HTERT RPE-1 (cell line): Measurements from ENCODE around the gene ZFHX3.
"Not testable (repeated sequence)": the region's sequence is repeated elsewhere in the genome, so short reads cannot be mapped to it uniquely, and the experiment has no call there.

Experiments
- in situ Hi-C: fragments of 300-500 bp; cut with MboI; formaldehyde crosslinking; loops from 4 replicates; pipeline ENCODE4 v1.14.3; 2020; ENCODE audit warnings: low sequenced_read_pairs

The ZFHX3 gene

DNA sequence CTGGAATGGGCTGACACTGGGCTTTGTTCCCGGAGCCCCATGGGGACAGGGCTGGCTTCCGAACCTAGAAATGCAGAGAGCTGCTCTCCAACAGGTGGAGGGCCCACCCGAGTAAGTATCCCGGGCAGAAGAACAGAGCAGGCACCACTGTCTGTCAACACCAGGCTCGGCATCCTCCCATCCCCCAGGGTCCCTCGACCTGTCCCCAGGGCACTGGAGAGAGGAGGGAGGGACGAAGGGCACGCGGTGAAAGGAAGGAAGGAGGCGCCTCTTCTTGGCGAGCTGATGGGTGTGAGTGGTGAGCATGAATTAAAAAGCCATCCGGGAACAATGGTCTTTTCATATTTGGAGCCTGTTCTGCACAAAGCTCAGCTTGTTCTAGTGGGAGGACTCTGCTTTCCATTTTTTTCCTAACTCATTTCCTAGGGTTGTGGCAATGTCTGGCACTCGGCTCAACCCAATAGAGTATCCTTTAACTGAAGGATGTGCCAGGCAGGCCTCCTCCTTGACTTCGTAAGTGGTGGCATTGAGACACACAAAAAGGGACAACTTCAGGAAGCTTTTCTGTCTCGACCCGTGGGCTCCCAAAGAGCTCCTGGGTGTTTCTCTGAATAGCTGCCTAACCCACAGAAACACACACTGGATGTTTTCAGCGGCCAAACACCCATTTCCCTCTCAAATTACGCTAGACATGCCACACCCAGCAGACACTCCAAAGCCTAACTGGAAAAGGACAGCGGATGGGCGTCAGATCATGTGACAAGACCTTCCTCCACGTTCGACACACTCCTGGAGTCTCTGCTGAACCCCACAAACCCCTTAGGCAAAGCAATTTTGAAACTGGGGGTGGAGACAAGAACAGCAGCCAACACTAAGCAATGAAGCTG lies 47.7 kb downstream of the ZFHX3 start:
- in situ Hi-C loops: no loop called here

- in situ Hi-C loops: no loop called here
Measured at GRCh38 chr16:72999541-73000019, 48.3 kb downstream of the ZFHX3 start.

GRCh38 chr16:72997141-72997542 lies 50.8 kb downstream of the ZFHX3 start:
- in situ Hi-C loops: no loop called here

- in situ Hi-C loops: no loop called here
Measured at GRCh38 chr16:72996291-72997062, 51.5 kb downstream of the ZFHX3 start.

DNA sequence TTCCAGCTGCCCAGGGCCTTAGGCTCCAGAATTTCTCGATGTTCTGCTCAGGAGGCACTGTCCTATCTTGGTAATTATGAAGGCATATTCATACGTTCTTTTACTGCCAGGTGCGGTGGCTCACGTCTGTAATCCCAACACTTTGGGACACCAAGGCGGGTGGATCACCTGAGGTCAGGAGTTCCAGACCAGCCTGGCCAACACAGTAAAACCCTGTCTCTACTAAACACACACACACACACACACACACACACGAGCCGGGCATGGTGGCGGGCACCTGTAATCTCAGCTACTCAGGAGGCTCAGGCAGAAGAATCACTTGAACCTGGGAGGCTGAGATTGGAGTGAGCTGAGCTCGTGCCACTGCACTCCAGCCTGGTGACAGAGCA lies 52.1 kb downstream of the ZFHX3 start:
- in situ Hi-C loops: not testable (repeated sequence)

DNA sequence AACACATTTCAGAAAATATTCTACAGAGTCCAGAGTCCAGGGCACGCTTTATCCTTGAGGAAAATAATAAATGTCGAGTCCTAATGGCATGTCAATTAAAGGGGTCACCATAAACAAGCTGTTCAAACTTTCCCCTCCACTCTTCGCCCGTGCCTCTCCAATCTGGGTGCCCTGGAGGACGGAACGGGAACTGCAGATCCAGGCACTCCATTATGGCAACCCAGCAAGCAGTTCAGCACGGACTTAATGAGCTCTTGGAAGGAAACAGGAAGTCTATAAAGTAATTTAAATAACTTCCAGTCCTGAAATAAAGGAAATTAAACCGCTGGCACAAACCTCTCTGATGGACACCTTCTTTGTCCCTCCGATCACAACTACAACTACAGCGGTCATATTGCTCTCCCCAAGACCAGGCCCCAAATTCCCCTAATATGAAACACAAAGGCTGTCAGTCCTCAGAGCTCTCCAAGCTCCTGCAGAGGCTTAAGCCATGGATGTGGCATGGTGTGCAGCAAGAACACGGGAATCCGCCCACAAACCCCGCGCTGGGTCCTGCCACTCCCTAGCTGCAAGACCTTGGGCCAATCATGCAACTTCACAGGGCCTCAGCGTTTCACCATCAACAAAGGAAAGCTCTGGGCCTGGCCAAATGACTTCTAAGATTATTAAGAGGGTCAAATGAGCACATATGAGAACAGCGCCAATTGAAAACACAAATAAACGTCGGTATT lies 52.6 kb downstream of the ZFHX3 start:
- in situ Hi-C loops: no loop called here

DNA sequence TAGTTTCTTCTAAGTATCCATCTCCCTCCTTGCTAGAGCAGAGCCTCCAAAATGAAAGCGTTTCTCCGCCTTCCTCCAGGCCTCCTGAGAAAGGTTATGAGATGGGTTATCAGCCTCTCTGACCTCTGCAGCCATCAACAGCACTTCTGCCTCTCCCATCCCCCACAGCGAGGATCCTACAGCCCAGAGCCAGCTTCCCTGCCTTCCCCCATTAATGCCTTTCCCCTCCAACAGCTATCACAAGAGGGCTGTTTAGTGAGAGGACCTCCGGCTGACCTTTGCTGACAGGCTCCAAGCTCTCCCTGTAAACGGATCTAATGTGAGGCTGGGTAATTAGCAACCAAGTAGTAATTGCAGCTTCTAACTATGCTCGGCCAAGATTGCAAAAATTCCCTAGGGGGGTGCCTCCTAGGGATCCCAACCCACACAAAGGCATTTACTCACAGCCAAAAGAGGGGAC lies 55.8 kb downstream of the ZFHX3 start:
- in situ Hi-C loops: no loop called here

GRCh38 chr16:72991644-72992043 lies 56.3 kb downstream of the ZFHX3 start:
- in situ Hi-C loops: no loop called here

- in situ Hi-C loops: no loop called here
Measured at GRCh38 chr16:72991211-72991610, 56.7 kb downstream of the ZFHX3 start.

- in situ Hi-C loops: no loop called here
Measured at GRCh38 chr16:72990571-72990970, 57.4 kb downstream of the ZFHX3 start.

DNA sequence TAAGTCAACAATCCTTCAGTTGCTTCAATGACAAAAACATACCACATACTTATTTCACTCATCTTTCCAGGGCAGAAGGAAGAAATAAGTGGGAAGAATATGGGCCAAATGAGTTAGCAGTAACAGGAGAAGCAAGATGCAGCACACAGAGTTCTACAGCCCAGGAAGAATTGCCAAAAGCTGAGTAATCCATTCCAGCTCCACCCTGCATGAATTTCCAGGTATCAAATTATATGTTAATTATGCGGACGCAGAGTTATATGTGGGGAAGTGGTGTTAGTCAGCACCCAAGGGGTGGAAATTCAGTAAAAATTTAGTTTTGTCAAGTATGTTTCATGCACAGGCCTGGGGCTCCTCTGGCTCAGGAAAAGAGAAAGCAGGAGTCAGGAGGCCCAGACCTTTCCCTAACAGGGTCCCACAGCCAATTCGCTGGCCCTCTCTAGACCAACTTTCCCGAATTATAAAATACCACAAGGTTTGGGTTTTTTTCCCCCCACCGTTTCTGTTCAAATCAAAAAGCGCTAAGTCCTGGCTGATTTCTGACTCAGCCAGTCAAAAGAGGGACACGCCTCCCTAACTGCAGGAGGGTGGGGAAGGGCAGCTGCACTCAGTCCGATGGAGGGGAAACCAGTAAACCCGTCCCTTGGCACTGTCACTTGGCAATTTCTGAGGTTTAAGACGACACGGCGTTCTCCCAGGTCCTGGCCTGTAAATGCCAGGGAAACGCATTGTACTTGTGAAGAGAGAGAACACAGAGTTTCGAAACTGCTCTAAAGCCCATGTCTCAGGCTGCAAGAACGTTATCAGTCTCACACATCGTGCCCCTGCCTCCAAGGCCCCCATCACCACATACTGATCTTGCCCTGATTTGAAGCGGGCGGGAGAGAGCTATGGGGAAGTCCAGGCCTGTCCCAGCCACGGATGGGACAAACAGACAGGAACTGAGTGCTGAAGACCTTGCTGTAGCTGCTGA lies 58.1 kb downstream of the ZFHX3 start:
- in situ Hi-C loops: no loop called here

DNA sequence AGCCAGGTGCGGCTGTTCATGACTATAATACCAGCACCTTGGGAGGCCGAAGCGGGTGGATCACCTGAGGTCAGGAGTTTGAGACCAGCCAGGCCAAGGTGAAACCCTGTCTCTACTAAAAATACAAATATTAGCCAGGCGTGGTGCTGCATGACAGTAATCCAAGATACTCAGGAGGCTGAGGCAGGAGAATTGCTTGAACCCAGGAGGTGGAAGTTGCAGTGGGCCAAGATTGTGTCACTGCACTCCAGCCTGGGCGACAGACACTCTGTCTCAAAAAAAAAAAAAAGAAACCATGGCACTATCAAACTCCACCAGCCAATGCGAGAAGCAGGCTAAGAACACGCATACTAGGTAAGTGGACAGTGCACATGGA lies 58.7 kb downstream of the ZFHX3 start:
- in situ Hi-C loops: not testable (repeated sequence)

DNA sequence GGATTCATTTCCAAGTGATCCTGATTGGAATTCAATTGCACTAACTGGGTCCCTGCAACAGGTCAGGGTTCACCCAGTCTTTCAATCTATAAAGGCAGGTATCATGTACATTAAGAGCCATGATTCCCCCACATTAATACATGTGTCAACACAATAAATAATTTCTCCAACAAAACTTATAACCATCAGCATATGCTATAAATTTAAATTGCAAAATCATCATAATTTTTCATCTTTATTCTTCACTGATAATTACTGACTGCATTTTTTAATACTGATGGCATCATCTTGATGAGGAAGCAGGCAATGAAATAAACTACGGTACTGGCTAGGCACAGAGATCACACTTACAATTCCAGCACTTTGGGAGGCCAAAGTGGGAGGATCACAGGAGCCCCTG lies 59.4 kb downstream of the ZFHX3 start:
- in situ Hi-C loops: no loop called here

GRCh38 chr16:72987480-72987901 lies 60.4 kb downstream of the ZFHX3 start:
- in situ Hi-C loops: no loop called here

DNA sequence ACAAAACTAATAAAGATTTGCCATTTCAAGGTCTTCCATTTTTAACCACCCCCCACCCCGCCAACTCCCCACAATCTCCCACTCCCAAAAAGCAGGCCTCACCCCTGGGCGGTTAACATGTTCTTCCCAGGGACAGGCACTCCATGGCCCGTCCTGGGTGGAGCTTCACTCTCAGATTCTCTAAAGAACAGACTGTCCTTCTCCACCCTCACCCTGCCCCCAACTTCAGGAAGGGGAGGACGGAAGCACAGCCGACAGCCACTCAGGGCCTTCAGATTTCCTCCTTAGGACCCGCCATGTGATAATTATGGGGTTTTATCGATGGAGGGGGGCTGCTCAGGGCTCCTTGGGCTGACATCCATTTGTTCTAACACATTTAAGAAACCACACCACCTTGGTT lies 61.9 kb downstream of the ZFHX3 start:
- in situ Hi-C loops: no loop called here

DNA sequence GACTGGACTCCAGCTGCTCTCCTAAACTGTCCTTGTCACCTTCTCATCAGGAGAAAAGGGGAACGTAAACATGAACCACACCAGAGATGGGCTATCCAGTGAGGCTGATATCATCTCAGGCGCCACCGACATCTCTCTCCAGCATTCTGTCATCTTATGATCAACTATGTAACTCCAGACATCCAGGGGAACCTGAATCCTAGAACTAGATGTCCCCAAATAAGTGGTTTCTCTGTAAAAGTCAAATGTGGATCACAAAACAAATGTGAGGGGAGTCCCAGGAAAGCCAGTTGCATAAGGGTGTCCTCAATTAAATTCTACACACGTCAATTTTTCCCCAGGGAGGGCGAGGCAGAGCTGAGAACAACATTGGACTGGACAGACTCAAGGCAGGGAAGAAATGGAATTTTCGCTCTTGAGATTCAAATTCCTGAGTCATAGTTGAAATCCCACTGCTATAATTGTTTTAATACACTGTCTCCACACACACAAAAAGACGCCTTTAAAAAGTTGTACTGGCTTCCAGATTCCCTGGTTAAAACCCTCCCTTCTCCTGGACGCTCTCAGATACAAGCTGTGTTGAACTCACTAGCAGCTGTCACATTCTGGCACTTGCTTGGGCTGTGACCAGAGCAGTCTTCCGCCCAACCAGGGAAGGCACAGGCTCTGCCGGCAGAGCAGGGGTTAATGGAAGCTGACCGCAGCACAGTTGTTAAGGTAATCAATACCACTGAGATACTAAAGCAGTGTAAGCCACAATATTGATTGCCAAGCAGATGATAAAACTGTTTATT lies 62.6 kb downstream of the ZFHX3 start:
- in situ Hi-C loops: no loop called here

DNA sequence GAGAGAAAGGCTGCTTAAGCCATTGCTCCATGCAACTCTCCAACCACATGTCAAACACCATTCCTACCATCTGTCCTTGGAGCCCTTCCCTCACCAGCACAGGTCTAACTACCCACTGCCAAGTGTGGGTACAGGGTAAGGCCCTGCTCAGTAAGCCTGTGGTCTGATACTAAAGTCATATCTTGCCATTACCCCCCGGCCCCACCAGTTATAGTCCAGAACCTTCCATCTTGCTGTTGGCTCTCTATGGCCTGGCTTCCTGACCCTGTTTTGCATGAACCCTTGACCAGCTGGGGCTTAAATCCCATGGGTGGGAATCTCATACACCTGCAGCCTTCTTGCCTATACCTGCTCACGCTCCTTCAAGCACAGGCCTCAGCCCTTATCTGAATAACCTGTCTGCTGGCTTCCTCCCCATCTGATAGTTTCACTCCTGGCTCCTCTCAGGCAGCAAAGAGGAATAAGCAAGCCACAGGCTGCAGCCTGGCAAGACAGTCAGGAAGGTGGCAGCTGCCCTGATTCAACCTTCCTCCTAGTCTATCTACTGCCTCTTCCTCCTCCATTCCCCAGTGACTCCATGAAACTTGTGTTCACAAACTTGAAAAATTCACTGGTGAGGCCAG lies 64.1 kb downstream of the ZFHX3 start:
- in situ Hi-C loops: no loop called here

DNA sequence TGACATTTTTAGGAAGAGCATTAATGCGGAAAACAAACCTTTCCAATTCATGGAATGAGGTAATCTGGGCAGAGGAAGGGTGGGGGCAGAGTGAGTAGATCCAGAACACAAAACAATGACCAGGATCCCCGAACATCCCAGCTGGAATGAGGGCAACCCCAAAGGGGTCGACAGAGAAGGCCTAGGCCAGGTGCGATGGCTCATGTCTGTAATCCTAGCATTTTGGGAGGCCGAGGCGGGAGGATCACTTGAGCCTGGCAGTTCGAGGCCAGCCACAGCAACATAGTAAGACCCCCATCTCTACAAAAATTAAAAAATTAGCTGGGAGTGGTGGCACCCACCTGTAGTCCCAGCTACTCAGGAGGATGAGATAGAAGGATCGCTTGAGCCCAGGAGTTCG lies 64.7 kb downstream of the ZFHX3 start:
- in situ Hi-C loops: no loop called here

- in situ Hi-C loops: no loop called here
Measured at GRCh38 chr16:72979974-72980373, 68.0 kb downstream of the ZFHX3 start.
